GM12874 (cell line): ENCODE measurements around the gene GRID2IP.

Experiments used
- CTCF ChIP-seq: IDR thresholded peaks from 2 replicates; pipeline ENCODE4 v1.5.1; 2011; ENCODE audit warnings: low read depth, mild to moderate bottlenecking, control low read depth, low read length, moderate library complexity; ENCODE audit not compliant: insufficient read depth

The GRID2IP gene

GRCh38 chr7:6578114-6579084, 27.1 kb upstream of the GRID2IP start:
- no peak for TF ChIP-seq CTCF

- TF ChIP-seq CTCF = no peak
Observed at GRCh38 chr7:6577369-6578113, 26.3 kb upstream of the GRID2IP start, which contains the start of gene ZDHHC4. ZDHHC4 (plus strand) TSS chr7:6577454; CDS start chr7:6580562, 3,108 bp downstream.

GRCh38 chr7:6576024-6576866, 25.0 kb upstream of the GRID2IP start:
- 0 out of 2 replicates have a peak, but pooled peaks have one; percentile 8 for TF ChIP-seq CTCF

GRCh38 chr7:6575281-6576023, 24.2 kb upstream of the GRID2IP start:
- no peak for TF ChIP-seq CTCF

- no peak for TF ChIP-seq CTCF
Observed at GRCh38 chr7:6571160-6571779, 20.0 kb upstream of the GRID2IP start.

GRCh38 chr7:6567886-6568285, 16.6 kb upstream of the GRID2IP start:
- TF ChIP-seq CTCF = no peak
